HepG2 (cell line): ENCODE data around the gene POLE.

Source experiments
- ADNP ChIP-seq: sonication (generic); formaldehyde crosslinking; IDR thresholded peaks from 2 replicates; pipeline ENCODE4 v1.4.0; 2020; ENCODE audit warnings: missing genetic modification reagents
- BRCA1 ChIP-seq: sonication (generic); formaldehyde crosslinking; IDR thresholded peaks from 2 replicates; pipeline ENCODE4 v1.4.0; 2020; ENCODE audit warnings: missing genetic modification reagents
- DMTF1 ChIP-seq: sonication (generic); formaldehyde crosslinking; IDR thresholded peaks from 2 replicates; pipeline ENCODE4 v1.4.0; 2020; ENCODE audit warnings: mild to moderate bottlenecking, missing genetic modification reagents
- FOXJ3 ChIP-seq: sonication (generic); formaldehyde crosslinking; IDR thresholded peaks from 2 replicates; pipeline ENCODE4 v1.4.0; 2020; ENCODE audit warnings: missing genetic modification reagents, mild to moderate bottlenecking, borderline replicate concordance
- HIC2 ChIP-seq: sonication (generic); formaldehyde crosslinking; IDR thresholded peaks from 2 replicates; pipeline ENCODE4 v1.9.0; 2022; ENCODE audit warnings: low read depth, missing genetic modification reagents
- HNRNPH1 ChIP-seq: fragments of 200-400 bp; formaldehyde crosslinking; optimal IDR thresholded peaks from 2 replicates; pipeline ENCODE3; 2017; ENCODE audit warnings: mild to moderate bottlenecking, low read depth, low read length
- JUN ChIP-seq: sonication (generic); formaldehyde crosslinking; IDR thresholded peaks from 2 replicates; pipeline ENCODE4 v1.4.0; 2020; ENCODE audit warnings: mild to moderate bottlenecking, missing genetic modification reagents
- RAD21 ChIP-seq: fragments of 450-650 bp; formaldehyde crosslinking; IDR thresholded peaks from 2 replicates; pipeline ENCODE4 v1.5.0; 2020; ENCODE audit warnings: mild to moderate bottlenecking
- ZNF180 ChIP-seq: sonication (generic); formaldehyde crosslinking; IDR thresholded peaks from 2 replicates; pipeline ENCODE4 v1.4.0; 2020; ENCODE audit warnings: low read depth, missing genetic modification reagents, borderline replicate concordance
- ZNF274 ChIP-seq: sonication (generic); formaldehyde crosslinking; IDR thresholded peaks from 2 replicates; pipeline ENCODE4 v1.5.1; 2020; ENCODE audit warnings: mild to moderate bottlenecking, missing genetic modification reagents
- ZNF30 ChIP-seq: sonication (generic); formaldehyde crosslinking; IDR thresholded peaks from 2 replicates; pipeline ENCODE4 v1.5.0; 2020; ENCODE audit warnings: mild to moderate bottlenecking, missing genetic modification reagents
- ZSCAN21 ChIP-seq: sonication (generic); formaldehyde crosslinking; IDR thresholded peaks from 2 replicates; pipeline ENCODE4 v1.8.0; 2022; ENCODE audit warnings: mild to moderate bottlenecking, missing genetic modification reagents, moderate library complexity, borderline replicate concordance

GRCh38 chr12:132711080-132711843 lies 24.1 kb upstream of the POLE start:
- TF ChIP-seq BRCA1 (no peak), ZNF180 (CRISPR knock-in tag) (no peak), RAD21 (CRISPR knock-in tag) (no peak), HIC2 (CRISPR knock-in tag) (no peak), FOXJ3 (no peak), JUN (no peak), HNRNPH1 (no peak), ZSCAN21 (no peak), DMTF1 (no peak), ZNF30 (CRISPR knock-in tag) (no peak), ZNF274 (CRISPR knock-in tag) (no peak), ADNP (CRISPR knock-in tag) (no peak)
